ENCODE results near the gene IDH2.
A peak's percentile ranks its signal among the peaks of the same experiment; 100 is the strongest.

Gene IDH2

DNA sequence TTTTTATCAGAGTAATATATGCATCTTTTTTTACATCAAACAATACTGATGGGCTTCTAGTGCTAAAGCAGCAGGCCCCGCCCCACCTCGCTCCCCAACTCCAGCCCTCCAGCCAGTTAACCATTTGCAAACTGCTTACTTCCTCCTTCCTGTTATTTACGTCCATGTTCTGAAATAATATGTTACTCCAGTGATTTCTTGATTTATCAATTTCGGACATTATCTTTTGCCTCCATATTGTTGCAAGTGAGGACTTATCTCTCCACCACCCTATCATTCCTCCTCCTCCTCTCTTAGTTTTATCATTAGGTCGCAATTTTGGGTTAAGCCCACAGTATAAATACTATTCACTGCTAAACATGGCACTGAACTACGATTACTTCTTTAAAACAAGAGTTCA lies 61.6 kb downstream of the IDH2 start:
- DNase-seq = no peak

DNA sequence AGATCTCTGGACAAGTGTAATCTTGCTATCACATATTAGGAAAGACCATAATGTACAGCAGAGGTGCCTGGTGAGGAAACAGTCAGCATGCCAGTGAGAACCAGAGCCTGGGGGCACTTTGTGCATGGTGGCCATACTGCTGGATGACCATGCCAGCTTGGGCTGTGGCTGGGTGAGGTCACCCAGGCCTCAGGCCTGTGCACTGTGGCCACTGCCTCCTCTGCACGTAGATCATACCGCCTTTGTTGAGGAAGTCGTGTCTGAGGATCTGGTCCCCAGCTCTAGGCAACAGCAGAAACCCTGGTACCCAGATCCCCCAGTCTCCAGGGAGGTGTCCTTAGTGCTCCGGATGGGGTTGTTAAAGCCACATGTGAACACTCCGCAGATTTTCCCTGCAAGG lies 62.3 kb downstream of the IDH2 start:
- no peak for DNase-seq

DNA sequence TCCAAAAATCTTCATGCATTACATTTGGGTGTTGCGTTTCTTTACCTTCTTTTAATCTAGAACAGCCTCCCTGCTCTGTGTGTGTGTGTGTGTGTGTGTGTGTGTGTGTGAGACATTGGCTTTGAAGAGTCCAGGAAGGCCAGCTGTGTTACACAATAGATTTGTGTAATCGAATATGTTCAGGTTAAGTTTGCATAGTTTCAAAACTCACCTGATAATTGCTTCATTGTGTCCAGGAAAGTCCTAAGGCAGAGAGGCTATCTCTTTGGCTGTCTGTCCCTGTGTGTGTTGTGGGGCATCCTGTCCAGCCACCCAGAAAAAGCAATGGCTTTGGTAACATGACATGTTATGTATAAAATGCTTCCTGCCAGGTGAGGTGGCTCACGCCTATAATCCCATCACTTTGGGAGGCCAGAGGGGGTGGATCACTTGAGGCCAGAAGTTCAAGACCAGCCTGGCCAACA lies 63.6 kb downstream of the IDH2 start:
- no peak for DNase-seq

DNA sequence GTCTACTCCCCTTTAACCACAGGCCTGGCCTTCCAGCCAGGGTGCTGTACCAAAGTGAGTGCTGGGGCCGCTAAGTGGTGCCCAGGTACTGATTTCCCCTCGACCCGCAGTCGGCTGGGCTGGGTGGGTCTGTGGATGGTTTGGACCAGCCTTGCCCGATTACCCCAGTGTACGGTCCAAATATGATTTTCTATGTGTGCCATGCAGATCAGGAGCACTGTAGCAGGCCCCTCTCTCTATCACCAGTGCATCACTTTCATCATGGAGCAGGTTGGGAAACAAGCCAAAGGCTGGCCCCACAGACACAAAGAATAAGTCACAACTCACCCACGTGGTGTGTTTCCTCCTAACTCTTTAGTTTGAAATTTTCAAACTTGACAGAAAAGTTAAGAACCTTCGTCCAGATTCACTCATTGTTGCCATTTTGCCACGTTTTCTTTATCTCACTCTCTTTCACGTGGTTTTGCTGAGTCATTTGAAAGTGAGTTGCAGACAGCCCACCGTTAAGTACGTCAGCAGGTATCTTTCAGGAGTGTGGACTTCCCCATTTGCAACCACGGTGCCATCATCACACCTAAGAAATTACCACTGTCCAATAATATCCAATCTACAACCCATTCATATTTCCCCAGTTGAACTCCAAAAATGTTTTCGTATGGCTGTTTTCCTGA lies 64.2 kb downstream of the IDH2 start:
- peak; percentile 71 for DNase-seq

DNA sequence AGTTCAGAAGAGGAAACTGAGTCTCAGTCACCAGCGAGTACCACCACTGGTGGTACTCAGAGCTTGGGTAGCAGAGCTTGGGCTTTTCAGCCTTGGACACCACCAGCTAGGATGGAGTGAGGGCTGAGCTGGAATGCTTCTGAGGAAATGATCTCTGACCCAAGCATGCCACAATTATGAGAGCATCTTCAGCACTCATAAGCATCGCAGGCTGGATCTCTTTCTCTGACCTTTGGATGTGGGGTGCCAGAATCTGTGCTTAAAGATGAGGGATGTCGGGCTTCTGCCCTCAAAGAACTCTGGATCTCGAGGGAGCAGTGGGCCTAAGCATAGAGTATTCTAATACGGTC lies 64.8 kb downstream of the IDH2 start:
- no peak for DNase-seq

DNA sequence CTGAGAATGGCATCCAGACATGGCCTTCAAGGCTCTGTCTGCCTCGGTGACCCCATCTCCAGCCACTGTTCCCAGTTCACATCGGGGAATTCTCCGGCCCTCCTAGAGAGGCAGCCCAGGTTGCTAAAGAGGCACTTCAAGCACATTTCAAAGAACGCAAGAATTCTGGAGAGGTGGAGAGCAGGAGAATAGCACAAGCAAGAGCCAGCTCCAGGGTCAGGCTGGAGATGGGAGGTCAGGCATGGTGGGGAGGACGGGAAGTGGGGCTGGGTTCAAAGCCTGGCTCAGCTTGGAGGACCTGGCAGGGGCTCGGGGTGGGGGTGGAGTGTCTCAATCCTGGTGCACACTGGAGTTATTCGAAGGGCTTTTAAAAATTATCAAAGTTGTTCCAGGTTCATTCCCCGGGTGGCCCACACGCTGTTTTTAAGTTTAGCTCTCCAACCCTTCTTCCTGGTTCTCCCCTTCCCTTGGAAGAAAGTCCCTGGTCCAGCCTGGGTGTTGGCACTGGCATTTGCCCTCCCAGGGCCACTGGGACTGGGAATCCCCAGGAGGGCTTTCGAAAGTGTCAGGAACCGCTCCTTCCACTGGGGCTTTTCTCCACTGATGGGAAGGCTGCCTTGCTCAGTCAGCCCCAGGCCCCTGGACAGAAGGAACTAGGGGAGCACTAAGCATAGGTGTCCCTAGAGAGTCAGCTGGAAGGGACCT lies 65.3 kb downstream of the IDH2 start:
- DNase-seq = no peak

DNA sequence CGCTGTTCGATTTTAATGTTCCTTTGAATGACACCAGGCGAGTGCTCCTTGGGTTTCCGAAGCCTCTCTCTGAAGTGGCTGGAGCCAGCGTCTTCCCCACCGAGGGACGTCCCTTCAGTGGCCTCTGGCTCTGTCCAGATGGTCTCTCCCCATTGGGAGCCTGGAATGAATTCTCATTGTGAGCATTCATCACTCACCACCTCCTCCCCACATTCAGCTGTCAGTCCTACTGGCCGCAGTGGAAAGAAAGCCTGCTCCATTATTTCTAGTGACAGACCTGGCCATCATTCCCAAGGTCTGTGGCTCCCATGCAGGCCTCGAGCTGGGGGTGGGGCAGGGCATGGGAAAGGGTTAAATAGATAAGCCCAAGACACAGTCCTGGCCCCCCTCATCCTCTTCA lies 65.9 kb downstream of the IDH2 start:
- no peak for DNase-seq

DNA sequence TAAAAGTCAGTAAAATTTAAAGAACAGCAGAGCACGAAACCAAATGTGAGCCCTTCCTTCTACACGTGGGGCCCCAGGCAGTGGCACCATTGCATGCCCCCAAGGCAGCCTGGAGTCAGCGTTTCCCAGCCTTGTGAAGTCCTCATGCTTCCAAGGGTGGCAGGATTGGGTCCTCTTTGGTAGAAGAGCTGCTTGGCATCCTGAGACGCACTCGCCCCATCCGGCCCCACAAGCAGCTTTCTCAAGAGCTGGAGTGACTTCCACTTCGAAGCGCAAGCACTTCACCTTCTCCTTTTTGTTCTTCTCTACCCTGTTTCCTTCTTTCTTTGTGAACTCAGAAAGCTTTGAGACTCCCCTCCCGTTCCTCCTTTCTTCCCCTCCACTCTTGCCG lies 66.4 kb downstream of the IDH2 start:
- no peak for DNase-seq

DNA sequence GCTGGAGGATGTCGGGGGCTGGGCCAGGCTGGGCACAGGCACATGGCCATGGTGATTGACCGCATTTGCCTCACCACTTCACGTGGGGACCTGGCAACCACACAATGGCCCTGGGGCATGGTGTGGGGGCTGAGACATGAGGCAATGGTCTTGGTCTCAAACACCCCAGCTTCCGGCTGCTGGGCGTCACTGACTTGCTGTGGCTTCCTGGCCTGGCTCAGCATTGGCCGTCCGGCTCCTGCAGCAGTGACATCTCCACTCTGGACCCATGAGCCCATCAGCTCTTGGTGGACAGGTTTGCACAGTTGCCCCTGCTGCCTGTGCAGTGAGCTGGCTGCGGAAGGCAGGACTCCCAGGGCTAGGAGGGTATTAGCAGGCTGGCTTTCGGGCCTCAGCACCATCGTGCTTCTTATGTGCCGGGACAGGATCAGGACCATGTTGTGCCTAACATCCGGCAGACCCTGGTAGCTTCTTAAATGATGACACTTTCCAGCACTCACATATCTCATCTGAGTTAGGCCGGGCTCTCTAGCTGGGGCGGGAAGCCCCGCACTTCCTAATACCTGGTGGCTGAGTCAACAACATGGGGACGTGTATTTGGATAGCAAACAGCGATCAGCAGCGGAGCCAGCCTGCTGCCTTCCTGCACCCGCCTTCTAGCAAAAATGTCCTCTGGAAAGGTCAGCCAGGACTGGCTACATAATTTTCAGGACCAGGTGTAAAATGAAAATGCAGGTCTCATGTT lies 67.0 kb downstream of the IDH2 start:
- DNase-seq = no peak

DNA sequence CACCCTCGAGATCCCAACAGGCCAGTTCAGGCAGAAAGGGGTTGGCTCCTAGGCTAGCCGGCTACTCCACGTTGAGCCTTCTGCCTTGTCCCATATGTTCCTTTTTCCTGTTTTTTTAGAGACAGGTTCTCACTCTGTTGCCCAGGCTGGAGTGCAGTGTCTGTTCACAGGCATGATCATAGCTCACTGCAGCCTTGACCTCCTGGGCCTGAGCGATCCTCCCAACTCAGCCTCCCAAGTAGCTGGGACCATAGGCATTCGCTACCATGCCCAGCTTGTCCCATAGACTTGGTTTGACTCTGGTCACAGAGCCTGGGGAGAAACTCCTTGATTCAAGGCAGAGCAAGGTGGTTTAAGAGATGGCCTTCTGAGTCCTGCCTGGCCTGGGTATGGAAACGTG lies 68.8 kb downstream of the IDH2 start:
- no peak for DNase-seq

Measured in activated CD8-positive, alpha-beta memory T cell treated with anti-CD3 and anti-CD28 coated beads for 24 hours (primary cell).